H1 (cell line): ENCODE results near the gene AP2A2. TPM values are rescaled to one million over a fixed set of nuclear protein-coding genes. Genes with fewer than 3 reads are reported as not detected.

Experiments
- CTCF ChIA-PET: fragments of 300-600 bp; sonication (Branson Sonifier 250); formaldehyde crosslinking; loops from one replicate; lab custom pipeline; 2021; ENCODE audit not compliant: partially characterized antibody; lab: Charles Lee
- POLR2A ChIA-PET: fragments of 300-600 bp; sonication (Branson Sonifier 250); formaldehyde crosslinking; loops from one replicate; lab custom pipeline; 2021; ENCODE audit warnings: inconsistent platforms; ENCODE audit not compliant: partially characterized antibody; lab: Charles Lee
- DNase-seq, 2 experiments: peaks; one replicate each; pipeline versions ENCODE4 v3.0.0 to v3.0.0-alpha.2; 2010 to 2022; ENCODE audit warnings: low spot score in 2 of 2, low read depth in 1 of 2, mixed read lengths in 1 of 2
- FAIRE-seq: peaks from 2 replicates; lab custom pipeline; 2011; peaks lifted over from hg19 to GRCh38; lab: Jason Lieb, UNC
- H2AFZ ChIP-seq: 2 replicates; pipeline ENCODE4 v1.8.1; 2012; ENCODE audit warnings: low read length, inconsistent platforms
- H2AK5ac ChIP-seq: 2 replicates; pipeline ENCODE4 v1.6.1; 2013; ENCODE audit warnings: low read depth, low read length
- H2BK120ac ChIP-seq: replicated peaks from 2 replicates; pipeline ENCODE3; 2013; ENCODE audit warnings: low read depth, low read length, inconsistent platforms
- H2BK12ac ChIP-seq: 2 replicates; pipeline ENCODE4 v1.6.1; 2013; ENCODE audit warnings: low read depth, low read length
- H2BK15ac ChIP-seq: 2 replicates; pipeline ENCODE4 v1.6.1; 2013; ENCODE audit warnings: low read length
- H2BK20ac ChIP-seq: 2 replicates; pipeline ENCODE4 v1.6.1; 2013; ENCODE audit warnings: low read length
- H2BK5ac ChIP-seq: 2 replicates; pipeline ENCODE4 v1.6.1; 2013; ENCODE audit warnings: low read depth, low read length
- H3K14ac ChIP-seq: 2 replicates; pipeline ENCODE4 v1.6.1; 2013; ENCODE audit warnings: inconsistent platforms; ENCODE audit not compliant: insufficient read length
- H3K18ac ChIP-seq: 2 replicates; pipeline ENCODE4 v1.6.1; 2013; ENCODE audit warnings: low read length; ENCODE audit errors: extremely low read depth
- H3K23ac ChIP-seq: 2 replicates; pipeline ENCODE4 v1.6.1; 2013; ENCODE audit warnings: inconsistent platforms; ENCODE audit not compliant: insufficient read length
- H3K23me2 ChIP-seq: 2 replicates; pipeline ENCODE4 v1.6.1; 2013; ENCODE audit warnings: low read depth, low read length
- H3K27ac ChIP-seq: 2 replicates; pipeline ENCODE4 v1.6.1; 2011; ENCODE audit warnings: low read depth, low read length, inconsistent platforms
- H3K27me3 ChIP-seq, 4 experiments: replicated peaks in 1 of 4; 1 replicate in 1 of 4; 2 replicates in 3 of 4; pipeline versions ENCODE4 v1.6.1 to v1.8.1; 2011 to 2013; ENCODE audit warnings: low read length in 3 of 4, mild to moderate bottlenecking in 3 of 4, inconsistent platforms in 2 of 4, mixed read lengths in 2 of 4, moderate library complexity in 1 of 4; ENCODE audit not compliant: control insufficient read depth in 3 of 4, insufficient read depth in 3 of 4; ENCODE audit errors: extremely low read depth in 1 of 4
- H3K36me3 ChIP-seq, 4 experiments: 2 replicates each; pipeline versions ENCODE4 v1.6.1 to v1.8.1; 2011 to 2013; ENCODE audit warnings: mild to moderate bottlenecking in 4 of 4, low read length in 3 of 4, moderate library complexity in 2 of 4, control low read depth in 1 of 4, inconsistent platforms in 1 of 4; ENCODE audit not compliant: insufficient read depth in 4 of 4, control insufficient read depth in 2 of 4
- H3K4ac ChIP-seq: replicated peaks from 2 replicates; pipeline ENCODE3; 2013; ENCODE audit warnings: low read length, low read depth, mixed read lengths, inconsistent platforms; ENCODE audit not compliant: insufficient read length
- H3K4me1 ChIP-seq, 4 experiments: replicated peaks in 1 of 4; 1 replicate in 1 of 4; 2 replicates in 3 of 4; pipeline versions ENCODE4 v1.6.1 to v1.8.1; 2011 to 2013; ENCODE audit warnings: low read length in 3 of 4, inconsistent platforms in 2 of 4, mixed read lengths in 1 of 4; ENCODE audit not compliant: insufficient read depth in 4 of 4, control insufficient read depth in 3 of 4
- H3K4me2 ChIP-seq, 2 experiments: 2 replicates each; pipeline versions ENCODE4 v1.6.1 to v1.8.1; 2011 to 2013; ENCODE audit warnings: low read depth in 2 of 2, low read length in 2 of 2, control low read depth in 1 of 2, inconsistent platforms in 1 of 2, mild to moderate bottlenecking in 1 of 2; ENCODE audit not compliant: insufficient read depth in 1 of 2
- H3K4me3 ChIP-seq, 4 experiments: fragments of 200-600, 300-600 bp in 1 of 4; sonication (generic), shearing (Covaris generic), sonication (Bioruptor Twin) in 1 of 4; 2 replicates each; pipeline versions ENCODE4 v1.5.1 to v1.8.1; 2011 to 2016; ENCODE audit warnings: low read length in 4 of 4, low read depth in 3 of 4, control low read depth in 2 of 4, inconsistent platforms in 2 of 4, mild to moderate bottlenecking in 2 of 4, mixed read lengths in 1 of 4, moderate library complexity in 1 of 4; ENCODE audit not compliant: insufficient read depth in 2 of 4; ENCODE audit errors: extremely low read depth in 1 of 4
- H3K56ac ChIP-seq: replicated peaks from 2 replicates; pipeline ENCODE3; 2013; ENCODE audit warnings: low read depth, mild to moderate bottlenecking, mixed read lengths, low read length, inconsistent platforms; ENCODE audit not compliant: insufficient read length
- H3K79me1 ChIP-seq: 2 replicates; pipeline ENCODE4 v1.6.1; 2013; ENCODE audit warnings: low read depth, low read length, control low read depth
- H3K79me2 ChIP-seq, 2 experiments: 2 replicates each; pipeline versions ENCODE4 v1.6.1 to v1.8.1; 2012 to 2013; ENCODE audit warnings: low read length in 2 of 2, mild to moderate bottlenecking in 2 of 2, inconsistent platforms in 1 of 2; ENCODE audit not compliant: insufficient read depth in 2 of 2, control insufficient read depth in 1 of 2
- H3K9ac ChIP-seq, 4 experiments: replicated peaks in 1 of 4; 1 replicate in 1 of 4; 2 replicates in 3 of 4; pipeline versions ENCODE4 v1.6.1 to v1.8.1; 2011 to 2013; ENCODE audit warnings: low read depth in 3 of 4, low read length in 3 of 4, control low read depth in 2 of 4, mild to moderate bottlenecking in 2 of 4, moderate library complexity in 2 of 4, inconsistent platforms in 1 of 4; ENCODE audit errors: extremely low read depth in 1 of 4
- H3K9me3 ChIP-seq, 2 experiments: 2 replicates each; pipeline versions ENCODE4 v1.6.1 to v1.8.1; 2012 to 2013; ENCODE audit warnings: mild to moderate bottlenecking in 2 of 2, moderate library complexity in 2 of 2, control low read depth in 1 of 2, inconsistent platforms in 1 of 2, low read depth in 1 of 2, low read length in 1 of 2, mixed read lengths in 1 of 2; ENCODE audit not compliant: insufficient read depth in 2 of 2
- H4K20me1 ChIP-seq, 2 experiments: replicated peaks in 1 of 2; 2 replicates each; pipeline versions ENCODE3 to v1.8.1; 2011 to 2013; ENCODE audit warnings: inconsistent platforms in 2 of 2, low read length in 2 of 2, mild to moderate bottlenecking in 1 of 2; ENCODE audit not compliant: insufficient read depth in 2 of 2, control insufficient read depth in 1 of 2
- H4K5ac ChIP-seq: 2 replicates; pipeline ENCODE4 v1.6.1; 2013; ENCODE audit warnings: low read length, low read depth, mixed read lengths, inconsistent platforms; ENCODE audit not compliant: insufficient read length
- H4K8ac ChIP-seq: 2 replicates; pipeline ENCODE4 v1.8.0; 2013; ENCODE audit warnings: mild to moderate bottlenecking, moderate library complexity, low read length, inconsistent platforms; ENCODE audit not compliant: insufficient read depth; ENCODE audit errors: extremely low read depth
- H4K91ac ChIP-seq: replicated peaks from 2 replicates; pipeline ENCODE3; 2013; ENCODE audit warnings: low read length, mixed read lengths, inconsistent platforms; ENCODE audit not compliant: insufficient read length
- BACH1 ChIP-seq: IDR thresholded peaks from 2 replicates; pipeline ENCODE4 v1.6.1; 2012; ENCODE audit warnings: low read length, improper control_type of control experiment
- CBX5 ChIP-seq: fragments of 300-800, 300-1000 bp; sonication (generic); IDR thresholded peaks from 2 replicates; pipeline ENCODE4 v1.7.1; 2016; ENCODE audit warnings: antibody characterized with exemption, low read length, low read depth
- CBX8 ChIP-seq: fragments of 300-800, 300-1000 bp; sonication (generic); IDR thresholded peaks from 2 replicates; pipeline ENCODE4 v1.7.1; 2016; ENCODE audit warnings: low read depth, low read length, borderline replicate concordance
- CEBPB ChIP-seq: IDR thresholded peaks from 2 replicates; pipeline ENCODE4 v1.6.1; 2012; ENCODE audit warnings: low read depth, low read length
- CHD2 ChIP-seq: IDR thresholded peaks from 2 replicates; pipeline ENCODE4 v1.6.1; 2012; ENCODE audit warnings: low read length, improper control_type of control experiment
- JUN ChIP-seq: IDR thresholded peaks from 2 replicates; pipeline ENCODE4 v1.6.1; 2011; ENCODE audit warnings: low read depth, mild to moderate bottlenecking, improper control_type of control experiment, low read length
- KDM4A ChIP-seq: IDR thresholded peaks from one replicate; pipeline ENCODE4 v1.7.1; 2012; ENCODE audit warnings: low read depth, mild to moderate bottlenecking, moderate library complexity, low read length, inconsistent platforms; ENCODE audit not compliant: severe bottlenecking
- RXRA ChIP-seq: IDR thresholded peaks from 2 replicates; pipeline ENCODE4 v1.6.1; 2011; ENCODE audit warnings: low read depth, mild to moderate bottlenecking, low read length, moderate library complexity; ENCODE audit not compliant: insufficient read depth
- SAP30 ChIP-seq: fragments of 300-600 bp; sonication (generic); IDR thresholded peaks from 2 replicates; pipeline ENCODE4 v1.7.1; 2012; ENCODE audit warnings: low read length, moderate library complexity, mild to moderate bottlenecking, inconsistent platforms; ENCODE audit not compliant: insufficient read depth, insufficient replicate concordance
- SIRT6 ChIP-seq: IDR thresholded peaks from one replicate; pipeline ENCODE4 v1.7.1; 2012; ENCODE audit warnings: low read length, inconsistent platforms
- TAF1 ChIP-seq: IDR thresholded peaks from 2 replicates; pipeline ENCODE4 v1.6.1; 2011; ENCODE audit warnings: mild to moderate bottlenecking, low read depth, low read length
- TCF12 ChIP-seq: IDR thresholded peaks from 2 replicates; pipeline ENCODE4 v1.6.1; 2011; ENCODE audit warnings: low read depth, mild to moderate bottlenecking, low read length
- TEAD4 ChIP-seq: IDR thresholded peaks from 2 replicates; pipeline ENCODE4 v1.6.1; 2012; ENCODE audit warnings: low read depth, low read length, inconsistent platforms, mixed read lengths
- ZNF274 ChIP-seq: IDR thresholded peaks from 2 replicates; pipeline ENCODE4 v1.7.0; 2012; ENCODE audit warnings: low read length, borderline replicate concordance; ENCODE audit errors: extremely low read depth
- WGBS, 2 experiments: shearing (Covaris generic) in 1 of 2; methylation state at CpG; one replicate each; pipeline versions ENCODE4 v1.1.6 to v1.1.7; 2013 to 2015; ENCODE audit warnings: low lambda C conversion rate in 2 of 2, mixed read lengths in 2 of 2, inconsistent platforms in 1 of 2, low coverage in 1 of 2, missing lambda C conversion rate in 1 of 2; ENCODE audit not compliant: insufficient replicate concordance in 2 of 2, insufficient coverage in 1 of 2, insufficient read length in 1 of 2; ENCODE audit errors: extremely low coverage in 1 of 2, missing lambda C conversion rate in 1 of 2; 5-methylcytosine and 5-hydroxymethylcytosine counted together
- polyA plus RNA-seq, 7 experiments: library from polyadenylated mRNA; depleted of rRNA in 3 of 7; stranded (reverse) in 5 of 7; unstranded in 2 of 7; fragments of >200 nt in 5 of 7; fragments of 200-250 nt in 2 of 7; gene quantifications; 1 replicate in 5 of 7; 2 replicates in 1 of 7; 4 replicates in 1 of 7; pipeline versions ENCODE4 v1.2.1 to v1.2.3, GENCODE V29; 2011 to 2013; ENCODE audit warnings: missing spikeins in 2 of 7, mixed read lengths in 2 of 7
- total RNA-seq: library from RNA; stranded (reverse); fragmentation: NEBNext Ultra II Directional; extraction: Animal tissue kit (Norgen Biotek cat#: 25700); gene quantifications from 2 replicates; pipeline ENCODE4 v1.2.1, GENCODE V29; 2021

AP2A2 gene
- total and polyA plus RNA-seq, 2 of the 8 experiments (the other 6 are each of a cell fraction or from before 2014, with no cell fraction given), result 50.0 to 65.0 TPM

- no peak overlapping the region for H2BK20ac ChIP-seq
- DNase-seq, result no peak
- POLR2A ChIA-PET, result interaction anchor here (0.7 to 2.1 kb wide), 4 partner anchors 9 to 84 kb away, joined by 3 to 7 read pairs (median 4); no protein-coding TSS in a partner anchor
- no peak overlapping the region for H3K14ac ChIP-seq
- TF ChIP-seq JUN, result no peak
- no peak for TF ChIP-seq BACH1
- no peak for TF ChIP-seq KDM4A
- no peak for TF ChIP-seq TCF12
- no peak for TF ChIP-seq ZNF274
- TF ChIP-seq TAF1, result no peak
- TF ChIP-seq SAP30, result no peak
- TF ChIP-seq CEBPB, result no peak
- TF ChIP-seq RXRA, result no peak
- TF ChIP-seq CBX5, result no peak
- no peak for TF ChIP-seq SIRT6
- TF ChIP-seq CBX8, result no peak
- TF ChIP-seq CHD2, result no peak
- TF ChIP-seq TEAD4, result no peak
- CTCF ChIA-PET, result interaction anchor here (0.6 to 7.1 kb wide), 8 partner anchors 17 to 123 kb away, joined by 3 to 48 read pairs (median 5); partner anchors contain the start of gene CHID1
- H3K79me1 ChIP-seq, result peaks cover 18% of the 10 kb centered on the region
- no peaks in the 10 kb centered on the region for H3K9me3 ChIP-seq
- no peak overlapping the region for H2AK5ac ChIP-seq
- no peak overlapping the region for H3K4me3 ChIP-seq
- no peaks in the 10 kb centered on the region; a peak in 1 of 7 replicates for H3K27me3 ChIP-seq
- peaks cover 0 to 62% of the 10 kb centered on the region in 2 experiments; a peak in 3 of 4 replicates for H3K79me2 ChIP-seq
- H2BK12ac ChIP-seq, result no peak overlapping the region
- H2BK120ac ChIP-seq, result no peak overlapping the region
- no peak overlapping the region; a peak in 1 of 4 replicates for H3K4me2 ChIP-seq
- peaks cover 3 to 11% (median 7%) of the 10 kb centered on the region in 4 experiments; a peak in 5 of 7 replicates for H3K4me1 ChIP-seq
- FAIRE-seq, result no peak
- H2BK15ac ChIP-seq, result no peak overlapping the region
- H4K5ac ChIP-seq, result no peak overlapping the region
- peaks cover 5% of the 10 kb centered on the region for H3K23me2 ChIP-seq
- no peak overlapping the region for H3K9ac ChIP-seq
- H3K36me3 ChIP-seq, result peaks cover 0 to 12% (median 2%) of the 10 kb centered on the region in 4 experiments; a peak in 3 of 8 replicates
- H2BK5ac ChIP-seq, result no peak overlapping the region
- no peak overlapping the region for H3K18ac ChIP-seq
- no peak overlapping the region for H3K27ac ChIP-seq
- H3K23ac ChIP-seq, result no peak overlapping the region
- 86% methylated on average over 7 of the region's 7 CpGs; no CpG with 5 or more reads in 1 of the 2 experiments for WGBS, 2 experiments
- peaks cover 6 to 19% of the 10 kb centered on the region in 2 experiments for H4K20me1 ChIP-seq
- H2AFZ ChIP-seq, result no peak overlapping the region
- H3K56ac ChIP-seq, result no peak overlapping the region
- H4K91ac ChIP-seq, result no peak overlapping the region
- no peak overlapping the region for H4K8ac ChIP-seq
- H3K4ac ChIP-seq, result no peak overlapping the region
Observed at GRCh38 chr11:927871-928270, 2.2 kb downstream of the AP2A2 start.
